Neural progenitor cell (in vitro differentiated cells): ENCODE results near the gene DGLUCY. TPM values are rescaled to one million over a fixed set of nuclear protein-coding genes. Genes with fewer than 3 reads are reported as not detected.

Source experiments
- DNase-seq: peaks from one replicate; pipeline ENCODE4 v3.0.0-alpha.2; 2016; ENCODE audit warnings: low spot score
- H2AFZ ChIP-seq: fragments of 200-600 bp; sonication (generic); replicated peaks from 2 replicates; pipeline ENCODE4 v1.6.1; 2016; ENCODE audit warnings: antibody characterized with exemption
- H3F3A ChIP-seq: fragments of 200-600 bp; sonication (generic); 2 replicates; pipeline ENCODE4 v1.6.1; 2016; ENCODE audit warnings: antibody characterized with exemption, low read depth
- H3K27ac ChIP-seq: fragments of 200-600 bp; sonication (generic); 2 replicates; pipeline ENCODE4 v1.5.1; 2016; ENCODE audit warnings: mild to moderate bottlenecking
- H3K27me3 ChIP-seq: fragments of 200-600 bp; sonication (generic); 2 replicates; pipeline ENCODE4 v1.6.1; 2016; ENCODE audit warnings: mild to moderate bottlenecking, moderate library complexity
- H3K36me3 ChIP-seq: fragments of 200-600 bp; sonication (generic); 2 replicates; pipeline ENCODE4 v1.5.1; 2016
- H3K4me1 ChIP-seq: fragments of 200-600 bp; sonication (generic); 2 replicates; pipeline ENCODE4 v1.6.1; 2016; ENCODE audit warnings: mixed run types
- H3K4me2 ChIP-seq: fragments of 200-600 bp; sonication (generic); 2 replicates; pipeline ENCODE4 v1.6.1; 2016
- H3K4me3 ChIP-seq: fragments of 200-600 bp; sonication (generic); 2 replicates; pipeline ENCODE4 v1.5.1; 2016
- H3K79me2 ChIP-seq: fragments of 200-600 bp; sonication (generic); 2 replicates; pipeline ENCODE4 v1.6.1; 2016; ENCODE audit warnings: low read depth
- H3K9ac ChIP-seq: fragments of 200-600 bp; sonication (generic); 2 replicates; pipeline ENCODE4 v1.6.1; 2016
- H3K9me3 ChIP-seq: fragments of 200-600 bp; sonication (generic); 2 replicates; pipeline ENCODE4 v1.5.1; 2016; ENCODE audit warnings: low read depth
- H4K20me1 ChIP-seq: fragments of 200-600 bp; sonication (generic); 2 replicates; pipeline ENCODE4 v1.6.1; 2016; ENCODE audit warnings: low read depth
- H3K27ac Mint-ChIP-seq: 3 replicates; pipeline ENCODE4 v1.8.0; 2021; ENCODE audit warnings: mixed read lengths
- H3K27me3 Mint-ChIP-seq: 2 replicates; pipeline ENCODE4 v1.8.0; 2022; ENCODE audit warnings: low read depth, mild to moderate bottlenecking, inconsistent platforms, moderate library complexity, mixed read lengths; ENCODE audit not compliant: insufficient read depth
- H3K36me3 Mint-ChIP-seq: 3 replicates; pipeline ENCODE4 v1.8.0; 2021; ENCODE audit warnings: mixed read lengths
- H3K4me1 Mint-ChIP-seq: 3 replicates; pipeline ENCODE4 v1.8.0; 2021; ENCODE audit warnings: mixed read lengths
- H3K4me3 Mint-ChIP-seq: 3 replicates; pipeline ENCODE4 v1.8.0; 2021; ENCODE audit warnings: mild to moderate bottlenecking, moderate library complexity, mixed read lengths
- H3K9me3 Mint-ChIP-seq: 3 replicates; pipeline ENCODE4 v1.8.0; 2020; ENCODE audit warnings: mixed read lengths
- EZH2 ChIP-seq: fragments of 200-600 bp; sonication (generic); IDR thresholded peaks from 2 replicates; pipeline ENCODE4 v1.6.1; 2017; ENCODE audit warnings: antibody characterized with exemption, mild to moderate bottlenecking, moderate library complexity
- EZH2phosphoT487 ChIP-seq: fragments of 200-600 bp; sonication (generic); IDR thresholded peaks from 2 replicates; pipeline ENCODE4 v1.6.1; 2017; ENCODE audit warnings: antibody characterized with exemption
- total RNA-seq: library from RNA; depleted of rRNA; stranded (reverse); fragments of >200 nt; gene quantifications from 2 replicates; pipeline ENCODE4 v1.2.3, GENCODE V29; 2015; ENCODE audit warnings: low replicate concordance
- TF ChIP-seq, protein P1 (sequence below): fragments of 200-600 bp; sonication (generic); IDR thresholded peaks from 2 replicates; pipeline ENCODE4 v1.5.1; 2017; ENCODE audit warnings: antibody characterized with exemption, mild to moderate bottlenecking

DGLUCY gene
- total RNA-seq, 1 donor from 2014 or later, result 17.0 TPM

DNA sequence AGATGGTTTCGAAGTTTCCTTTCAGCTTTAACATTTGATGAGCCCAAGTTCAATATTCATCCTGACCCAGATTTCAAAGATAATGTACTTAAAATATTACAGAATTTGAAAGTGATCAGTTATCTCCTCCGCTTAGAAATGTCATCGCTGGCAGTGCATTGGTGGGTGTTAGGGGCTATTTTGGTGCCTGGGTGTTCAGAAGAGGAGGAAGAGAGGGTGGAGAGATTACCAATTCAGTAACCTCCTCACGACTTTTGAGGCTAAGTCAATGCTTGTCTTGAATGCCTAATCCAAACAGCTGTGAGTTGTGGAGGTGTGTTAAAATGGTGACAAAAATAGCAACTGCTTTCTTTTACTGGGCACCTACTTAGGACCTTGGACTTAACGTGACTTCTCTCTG lies 13.8 kb upstream of the DGLUCY start:
- Histone ChIP-seq H3K27me3 (no peaks in the 10 kb centered on the region), H3K36me3 (no peaks in the 10 kb centered on the region), H2AFZ (no peak overlapping the region), H3K79me2 (no peaks in the 10 kb centered on the region), H3K9ac (no peak overlapping the region), H3K9me3 (no peaks in the 10 kb centered on the region), H3K4me3 (no peak overlapping the region), H3K27ac (no peak overlapping the region), H3K4me2 (no peak overlapping the region), H4K20me1 (no peaks in the 10 kb centered on the region), H3F3A (no peaks in the 10 kb centered on the region), H3K4me1 (no peaks in the 10 kb centered on the region)
- DNase-seq, result no peak
- Mint-ChIP-seq H3K36me3 (no peaks in the 10 kb centered on the region), H3K9me3 (no peaks in the 10 kb centered on the region), H3K27me3 (peaks cover 5% of the 10 kb centered on the region), H3K4me3 (no peak overlapping the region), H3K27ac (no peak overlapping the region), H3K4me1 (peaks cover 6% of the 10 kb centered on the region)
- TF ChIP-seq EZH2 (no peak), EZH2phosphoT487 (no peak)
- TF ChIP-seq, protein P1, sequence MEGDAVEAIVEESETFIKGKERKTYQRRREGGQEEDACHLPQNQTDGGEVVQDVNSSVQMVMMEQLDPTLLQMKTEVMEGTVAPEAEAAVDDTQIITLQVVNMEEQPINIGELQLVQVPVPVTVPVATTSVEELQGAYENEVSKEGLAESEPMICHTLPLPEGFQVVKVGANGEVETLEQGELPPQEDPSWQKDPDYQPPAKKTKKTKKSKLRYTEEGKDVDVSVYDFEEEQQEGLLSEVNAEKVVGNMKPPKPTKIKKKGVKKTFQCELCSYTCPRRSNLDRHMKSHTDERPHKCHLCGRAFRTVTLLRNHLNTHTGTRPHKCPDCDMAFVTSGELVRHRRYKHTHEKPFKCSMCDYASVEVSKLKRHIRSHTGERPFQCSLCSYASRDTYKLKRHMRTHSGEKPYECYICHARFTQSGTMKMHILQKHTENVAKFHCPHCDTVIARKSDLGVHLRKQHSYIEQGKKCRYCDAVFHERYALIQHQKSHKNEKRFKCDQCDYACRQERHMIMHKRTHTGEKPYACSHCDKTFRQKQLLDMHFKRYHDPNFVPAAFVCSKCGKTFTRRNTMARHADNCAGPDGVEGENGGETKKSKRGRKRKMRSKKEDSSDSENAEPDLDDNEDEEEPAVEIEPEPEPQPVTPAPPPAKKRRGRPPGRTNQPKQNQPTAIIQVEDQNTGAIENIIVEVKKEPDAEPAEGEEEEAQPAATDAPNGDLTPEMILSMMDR, result no peak

DNA sequence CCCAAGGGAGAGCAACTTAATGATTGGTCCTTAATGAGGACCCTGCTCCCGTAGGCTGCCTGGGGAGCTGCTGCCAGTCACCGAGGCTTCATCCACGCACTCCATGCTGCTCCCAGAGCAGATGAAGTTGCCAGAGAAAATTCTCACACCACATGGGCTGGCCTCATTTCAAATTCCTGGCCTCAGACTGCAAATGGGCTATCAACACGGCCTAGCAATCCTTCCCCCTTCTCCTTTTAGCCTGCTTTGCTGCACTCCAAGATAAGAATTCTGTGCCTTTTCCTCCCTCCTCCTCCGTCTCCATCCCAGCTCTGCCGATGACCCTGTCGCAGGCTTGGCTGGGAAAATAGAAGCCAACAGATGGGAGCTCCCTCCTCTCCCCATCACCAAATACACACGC lies 10.8 kb upstream of the DGLUCY start:
- Histone ChIP-seq H3K4me1 (peaks cover 4% of the 10 kb centered on the region), H3K79me2 (no peaks in the 10 kb centered on the region), H3F3A (no peaks in the 10 kb centered on the region), H3K9ac (no peak overlapping the region), H2AFZ (no peak overlapping the region), H4K20me1 (no peaks in the 10 kb centered on the region), H3K27ac (no peak overlapping the region), H3K9me3 (no peaks in the 10 kb centered on the region), H3K4me3 (no peak overlapping the region), H3K4me2 (no peak overlapping the region), H3K27me3 (no peaks in the 10 kb centered on the region), H3K36me3 (no peaks in the 10 kb centered on the region)
- Mint-ChIP-seq H3K27ac (no peak overlapping the region), H3K4me3 (no peak overlapping the region), H3K36me3 (no peaks in the 10 kb centered on the region), H3K4me1 (peaks cover 6% of the 10 kb centered on the region), H3K9me3 (no peaks in the 10 kb centered on the region), H3K27me3 (peaks cover 4% of the 10 kb centered on the region)
- DNase-seq, result no peak
- no peak for TF ChIP-seq EZH2phosphoT487

DNA sequence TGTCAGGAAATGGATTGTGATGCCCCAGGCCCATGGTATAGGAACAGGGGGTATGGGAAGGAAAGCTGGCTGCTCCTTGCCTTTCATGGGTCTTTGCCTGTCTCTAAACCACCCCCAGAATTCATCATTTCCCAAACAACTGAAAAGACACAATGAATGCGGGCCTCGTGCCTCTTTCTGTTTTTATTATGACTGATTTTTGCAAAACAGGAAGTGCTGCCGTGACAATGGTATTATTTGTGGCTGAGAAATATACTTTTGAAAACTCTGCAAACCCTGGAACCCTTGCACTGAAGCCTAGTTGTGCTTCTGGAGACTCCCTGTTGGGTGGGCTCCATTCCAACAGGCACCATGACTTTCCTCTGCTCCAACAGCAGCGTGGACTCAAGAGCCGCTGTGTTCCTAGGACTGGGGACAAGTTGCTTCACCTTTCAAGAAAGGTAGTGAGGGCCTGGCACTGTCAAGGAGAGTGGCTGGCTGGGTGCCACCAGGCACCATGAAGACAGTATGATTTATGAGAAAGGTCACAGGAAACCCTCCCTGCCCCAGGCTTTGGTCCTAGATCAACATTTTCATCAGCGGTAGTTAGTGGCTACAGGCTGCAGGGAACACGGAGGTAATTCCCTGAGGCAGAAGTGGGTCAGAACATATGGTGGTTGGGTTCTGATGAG lies 4.8 kb upstream of the DGLUCY start:
- TF ChIP-seq EZH2phosphoT487 (no peak), EZH2 (no peak)
- TF ChIP-seq, protein P1, result no peak
- no peak overlapping the region for H2AFZ ChIP-seq

DNA sequence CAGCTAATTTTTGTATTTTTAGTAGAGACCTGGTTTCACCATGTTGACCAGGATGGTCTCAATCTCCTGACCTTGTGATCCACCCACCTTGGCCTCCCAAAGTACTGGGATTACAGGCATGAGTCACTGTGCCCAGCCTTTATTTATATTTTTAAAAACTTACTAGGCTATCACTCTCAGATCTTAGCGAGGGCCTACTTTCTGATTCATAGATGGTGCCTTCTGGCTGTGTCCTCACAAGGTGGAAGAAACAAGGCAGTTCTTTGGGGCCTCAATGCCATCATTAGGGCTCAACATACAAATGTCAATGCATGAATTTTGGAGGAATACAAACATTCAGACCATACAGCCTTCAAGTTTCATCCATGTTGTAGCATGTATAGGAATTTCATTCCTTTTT lies 2.4 kb upstream of the DGLUCY start:
- no peaks in the 10 kb centered on the region for H3K9me3 Mint-ChIP-seq
- peaks cover 2% of the 10 kb centered on the region for H3K27me3 Mint-ChIP-seq
- H3K4me3 Mint-ChIP-seq, result no peak overlapping the region
- H3K79me2 ChIP-seq, result peaks cover 17% of the 10 kb centered on the region
- no peaks in the 10 kb centered on the region for H4K20me1 ChIP-seq
- no peaks in the 10 kb centered on the region for H3K27me3 ChIP-seq
- peaks cover 33% of the 10 kb centered on the region for H3F3A ChIP-seq
- no peak overlapping the region for H3K27ac ChIP-seq
- H3K27ac Mint-ChIP-seq, result no peak overlapping the region
- no peak overlapping the region for H2AFZ ChIP-seq
- H3K4me3 ChIP-seq, result no peak overlapping the region
- TF ChIP-seq, protein P1, result no peak
- TF ChIP-seq EZH2, result no peak
- TF ChIP-seq EZH2phosphoT487, result no peak
- no peaks in the 10 kb centered on the region for H3K36me3 Mint-ChIP-seq
- H3K4me1 Mint-ChIP-seq, result peaks cover 39% of the 10 kb centered on the region
- H3K4me2 ChIP-seq, result no peak overlapping the region
- no peaks in the 10 kb centered on the region for H3K36me3 ChIP-seq
- H3K9me3 ChIP-seq, result no peaks in the 10 kb centered on the region
- no peak overlapping the region for H3K9ac ChIP-seq
- DNase-seq, result no peak
- peaks cover 41% of the 10 kb centered on the region for H3K4me1 ChIP-seq

More for the DNA sequence above, 4.8 kb upstream of the DGLUCY start:
- Histone ChIP-seq H3K4me3 (no peak overlapping the region), H3K9me3 (no peaks in the 10 kb centered on the region), H3K4me2 (no peak overlapping the region), H3K27me3 (no peaks in the 10 kb centered on the region), H3F3A (peaks cover 16% of the 10 kb centered on the region), H4K20me1 (no peaks in the 10 kb centered on the region), H3K4me1 (peaks cover 24% of the 10 kb centered on the region), H3K79me2 (no peaks in the 10 kb centered on the region), H3K9ac (no peak overlapping the region), H3K27ac (no peak overlapping the region), H3K36me3 (no peaks in the 10 kb centered on the region)
- peaks cover 20% of the 10 kb centered on the region for H3K4me1 Mint-ChIP-seq
- no peaks in the 10 kb centered on the region for H3K36me3 Mint-ChIP-seq
- H3K27ac Mint-ChIP-seq, result no peak overlapping the region
- H3K4me3 Mint-ChIP-seq, result no peak overlapping the region
- H3K27me3 Mint-ChIP-seq, result peaks cover 2% of the 10 kb centered on the region
- no peaks in the 10 kb centered on the region for H3K9me3 Mint-ChIP-seq
- no peak for DNase-seq
